ENCODE data around the gene CCDC183.

DNA sequence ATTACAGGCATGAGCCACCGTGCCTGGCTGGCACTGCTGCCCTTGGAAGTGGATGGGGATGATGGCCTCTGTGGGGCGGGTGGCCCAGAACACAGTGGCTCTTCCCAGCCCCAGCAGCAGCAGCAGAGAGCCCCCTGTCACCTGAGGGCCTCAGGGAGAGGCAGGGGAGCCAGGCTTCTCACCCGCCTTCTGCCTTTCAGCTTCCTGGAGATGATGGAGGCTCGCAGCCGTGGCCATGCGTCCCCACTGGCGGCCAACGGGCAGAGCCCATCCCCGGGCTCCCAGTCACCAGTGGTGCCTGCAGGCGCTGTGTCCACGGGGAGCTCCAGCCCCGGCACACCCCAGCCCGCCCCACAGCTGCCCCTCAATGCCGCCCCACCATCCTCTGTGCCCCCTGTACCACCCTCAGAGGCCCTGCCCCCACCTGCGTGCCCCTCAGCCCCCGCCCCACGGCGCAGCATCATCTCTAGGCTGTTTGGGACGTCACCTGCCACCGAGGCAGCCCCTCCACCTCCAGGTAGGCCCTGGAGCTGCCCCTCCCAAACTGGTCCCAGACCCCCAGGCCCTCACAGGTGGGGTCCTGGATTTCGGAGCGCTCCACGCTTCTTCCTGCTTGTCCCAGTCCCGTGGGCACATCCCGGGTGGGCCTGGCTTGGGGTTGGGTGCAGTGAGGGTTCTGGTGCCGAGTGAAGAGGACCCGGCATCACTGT, 41.2 kb downstream of the CCDC183 start:
- TF ChIP-seq POLR2AphosphoS5 (IDR thresholded peaks at IDR 0.05; ENCODE audit: low read depth, low read length): no peak
- no peak for TF ChIP-seq POLR2A (IDR thresholded peaks at IDR 0.05; ENCODE audit: low read depth, low read length)
- TF ChIP-seq POU2F2 (IDR thresholded peaks at IDR 0.05; ENCODE audit: low read depth, low read length): no peak
- no peak for TF ChIP-seq TAF1 (IDR thresholded peaks at IDR 0.05; ENCODE audit: low read depth, low read length)
- TF ChIP-seq SPI1 (IDR thresholded peaks at IDR 0.05; ENCODE audit: low read depth, low read length): no peak
- TF ChIP-seq PAX5 (IDR thresholded peaks at IDR 0.05; ENCODE audit: insufficient read depth, low read length, severe bottlenecking): no peak
